Glutamatergic neuron (in vitro differentiated cells): ENCODE data around the gene MAEA. TPM values are rescaled to one million over a fixed set of nuclear protein-coding genes. Genes with fewer than 3 reads are reported as not detected.

ENCODE experiments used
- DNase-seq: peaks from one replicate; pipeline ENCODE4 v3.0.0; 2022
- H3K27ac Mint-ChIP-seq: one replicate; pipeline ENCODE4 v1.8.0; 2020; ENCODE audit warnings: mild to moderate bottlenecking, mixed read lengths, inconsistent platforms; ENCODE audit not compliant: unreplicated experiment
- H3K27me3 Mint-ChIP-seq: one replicate; pipeline ENCODE4 v1.8.0; 2020; ENCODE audit warnings: mild to moderate bottlenecking, moderate library complexity, mixed read lengths, inconsistent platforms; ENCODE audit not compliant: unreplicated experiment
- H3K36me3 Mint-ChIP-seq: one replicate; pipeline ENCODE4 v1.8.0; 2020; ENCODE audit warnings: mild to moderate bottlenecking, mixed read lengths, inconsistent platforms; ENCODE audit not compliant: unreplicated experiment
- H3K4me1 Mint-ChIP-seq: one replicate; pipeline ENCODE4 v1.8.0; 2020; ENCODE audit warnings: mild to moderate bottlenecking, low read depth, mixed read lengths, inconsistent platforms; ENCODE audit not compliant: unreplicated experiment
- H3K4me3 Mint-ChIP-seq: one replicate; pipeline ENCODE4 v1.8.0; 2020; ENCODE audit warnings: mild to moderate bottlenecking, mixed read lengths, inconsistent platforms; ENCODE audit not compliant: unreplicated experiment
- H3K9me3 Mint-ChIP-seq: one replicate; pipeline ENCODE4 v1.8.0; 2020; ENCODE audit warnings: mild to moderate bottlenecking, moderate library complexity, mixed read lengths, inconsistent platforms; ENCODE audit not compliant: unreplicated experiment
- CTCF ChIP-seq: fragments of 200-600 bp; sonication (generic); IDR thresholded peaks from one replicate; pipeline ENCODE4 v1.5.0; 2021; ENCODE audit not compliant: partially characterized antibody, unreplicated experiment
- total RNA-seq: library from RNA; stranded (reverse); fragmentation: NEBNext Ultra II Directional; extraction: Animal tissue kit (Norgen Biotek cat#: 25700); gene quantifications from one replicate; pipeline ENCODE4 v1.2.1, GENCODE V29; 2021; ENCODE audit not compliant: unreplicated experiment

MAEA gene
- total RNA-seq, 1 donor from 2014 or later = 77.2 TPM

- H3K27ac Mint-ChIP-seq = no peak overlapping the region
- H3K9me3 Mint-ChIP-seq = peaks cover 9% of the 10 kb centered on the region
- H3K4me1 Mint-ChIP-seq = no peaks in the 10 kb centered on the region
- H3K27me3 Mint-ChIP-seq = peaks cover 7% of the 10 kb centered on the region
- no peak for TF ChIP-seq CTCF
- no peak overlapping the region for H3K4me3 Mint-ChIP-seq
- H3K36me3 Mint-ChIP-seq = peaks cover 24% of the 10 kb centered on the region
- DNase-seq = no peak
These were observed 27.0 kb downstream of the MAEA start for GRCh38 chr4:1316537-1317168.

GRCh38 chr4:1317177-1318045 lies 27.7 kb downstream of the MAEA start:
- TF ChIP-seq CTCF = no peak
- Mint-ChIP-seq H3K4me3 (no peak overlapping the region), H3K36me3 (peaks cover 24% of the 10 kb centered on the region), H3K27me3 (peaks cover 7% of the 10 kb centered on the region), H3K27ac (no peak overlapping the region), H3K4me1 (no peaks in the 10 kb centered on the region), H3K9me3 (peaks cover 9% of the 10 kb centered on the region)
- DNase-seq = no peak

- peaks cover 7% of the 10 kb centered on the region for H3K27me3 Mint-ChIP-seq
- DNase-seq = no peak
- no peak for TF ChIP-seq CTCF
- H3K27ac Mint-ChIP-seq = no peak overlapping the region
- peaks cover 24% of the 10 kb centered on the region for H3K36me3 Mint-ChIP-seq
- H3K9me3 Mint-ChIP-seq = peaks cover 9% of the 10 kb centered on the region
- no peak overlapping the region for H3K4me3 Mint-ChIP-seq
- H3K4me1 Mint-ChIP-seq = no peaks in the 10 kb centered on the region
These were observed 28.3 kb downstream of the MAEA start for GRCh38 chr4:1318046-1318375.

- H3K36me3 Mint-ChIP-seq = peaks cover 24% of the 10 kb centered on the region
- H3K4me3 Mint-ChIP-seq = no peak overlapping the region
- no peaks in the 10 kb centered on the region for H3K4me1 Mint-ChIP-seq
- peaks cover 7% of the 10 kb centered on the region for H3K9me3 Mint-ChIP-seq
- H3K27me3 Mint-ChIP-seq = peaks cover 7% of the 10 kb centered on the region
- H3K27ac Mint-ChIP-seq = no peak overlapping the region
- DNase-seq = no peak
- peak; percentile 35 for TF ChIP-seq CTCF
These were observed 29.0 kb downstream of the MAEA start for GRCh38 chr4:1318488-1319213.
